22Rv1 (cell line): Measurements from ENCODE around the gene MSRB2.
A peak's percentile ranks its signal among the peaks of the same experiment; 100 is the strongest.

Source experiments
- H3K27ac ChIP-seq: fragments of 450-650 bp; 2 replicates; pipeline ENCODE4 v1.5.1; 2017
- ZFX ChIP-seq: fragments of 450-650 bp; IDR thresholded peaks from 2 replicates; pipeline ENCODE4 v1.6.1; 2017; ENCODE audit warnings: antibody characterized with exemption, borderline replicate concordance
- TF ChIP-seq, protein P1 (sequence below): fragments of 450-650 bp; IDR thresholded peaks from 2 replicates; pipeline ENCODE4 v1.5.1; 2017; ENCODE audit warnings: mild to moderate bottlenecking

Gene MSRB2

DNA sequence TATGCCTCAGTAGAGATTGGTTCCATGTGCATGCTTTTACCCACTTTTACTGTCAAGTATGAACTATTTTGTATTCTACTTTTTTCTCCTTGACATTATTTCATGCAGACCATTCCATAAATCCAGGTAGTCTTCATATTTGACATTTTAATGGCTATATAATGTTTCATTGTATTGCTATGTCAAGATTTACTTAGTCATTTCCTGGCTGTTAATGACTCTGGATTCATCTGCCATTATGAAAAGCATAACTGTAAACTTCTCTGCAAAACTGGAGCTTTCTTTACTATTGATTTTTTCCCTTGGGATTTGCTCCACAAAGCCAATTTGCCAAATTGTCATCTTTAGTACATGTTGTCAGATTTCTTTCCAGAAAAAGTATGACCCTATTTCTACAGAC is 6.8 kb upstream of the MSRB2 start:
- TF ChIP-seq ZFX: no peak
- TF ChIP-seq, protein P1, sequence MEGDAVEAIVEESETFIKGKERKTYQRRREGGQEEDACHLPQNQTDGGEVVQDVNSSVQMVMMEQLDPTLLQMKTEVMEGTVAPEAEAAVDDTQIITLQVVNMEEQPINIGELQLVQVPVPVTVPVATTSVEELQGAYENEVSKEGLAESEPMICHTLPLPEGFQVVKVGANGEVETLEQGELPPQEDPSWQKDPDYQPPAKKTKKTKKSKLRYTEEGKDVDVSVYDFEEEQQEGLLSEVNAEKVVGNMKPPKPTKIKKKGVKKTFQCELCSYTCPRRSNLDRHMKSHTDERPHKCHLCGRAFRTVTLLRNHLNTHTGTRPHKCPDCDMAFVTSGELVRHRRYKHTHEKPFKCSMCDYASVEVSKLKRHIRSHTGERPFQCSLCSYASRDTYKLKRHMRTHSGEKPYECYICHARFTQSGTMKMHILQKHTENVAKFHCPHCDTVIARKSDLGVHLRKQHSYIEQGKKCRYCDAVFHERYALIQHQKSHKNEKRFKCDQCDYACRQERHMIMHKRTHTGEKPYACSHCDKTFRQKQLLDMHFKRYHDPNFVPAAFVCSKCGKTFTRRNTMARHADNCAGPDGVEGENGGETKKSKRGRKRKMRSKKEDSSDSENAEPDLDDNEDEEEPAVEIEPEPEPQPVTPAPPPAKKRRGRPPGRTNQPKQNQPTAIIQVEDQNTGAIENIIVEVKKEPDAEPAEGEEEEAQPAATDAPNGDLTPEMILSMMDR: no peak
- no peak overlapping the region for H3K27ac ChIP-seq

DNA sequence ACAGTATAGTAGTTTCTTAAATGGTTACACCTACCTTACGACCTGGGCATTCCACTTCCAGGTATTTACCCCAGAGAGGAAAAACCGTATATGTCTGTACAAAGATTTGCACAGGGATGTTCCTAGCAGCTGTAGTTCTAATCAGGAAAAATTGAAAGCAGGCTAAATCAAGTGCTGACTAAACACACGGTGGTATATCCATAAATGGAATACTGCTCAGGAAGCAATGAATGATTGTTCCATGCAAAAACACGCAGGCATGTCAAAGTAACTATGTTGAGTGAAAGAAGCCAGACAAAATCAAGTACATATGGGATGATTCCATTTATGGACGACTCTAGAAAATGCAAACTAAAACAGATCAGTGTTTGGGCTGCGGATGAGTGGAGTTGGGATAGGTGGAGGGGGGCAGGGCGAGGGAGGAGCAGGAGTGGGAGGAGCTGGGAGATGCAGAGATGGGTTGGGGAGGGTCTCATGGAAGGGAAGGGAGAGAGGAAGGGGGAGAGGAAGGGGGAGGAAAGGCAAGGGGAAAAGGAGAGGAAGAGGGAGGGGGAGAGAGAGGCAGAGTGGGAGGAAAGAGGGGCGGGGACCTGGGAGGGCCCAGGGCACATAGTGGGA is 484 bp upstream of the MSRB2 start:
- TF ChIP-seq, protein P1: no peak
- TF ChIP-seq ZFX: no peak
- H3K27ac ChIP-seq: peak overlapping the region; percentile 76

DNA sequence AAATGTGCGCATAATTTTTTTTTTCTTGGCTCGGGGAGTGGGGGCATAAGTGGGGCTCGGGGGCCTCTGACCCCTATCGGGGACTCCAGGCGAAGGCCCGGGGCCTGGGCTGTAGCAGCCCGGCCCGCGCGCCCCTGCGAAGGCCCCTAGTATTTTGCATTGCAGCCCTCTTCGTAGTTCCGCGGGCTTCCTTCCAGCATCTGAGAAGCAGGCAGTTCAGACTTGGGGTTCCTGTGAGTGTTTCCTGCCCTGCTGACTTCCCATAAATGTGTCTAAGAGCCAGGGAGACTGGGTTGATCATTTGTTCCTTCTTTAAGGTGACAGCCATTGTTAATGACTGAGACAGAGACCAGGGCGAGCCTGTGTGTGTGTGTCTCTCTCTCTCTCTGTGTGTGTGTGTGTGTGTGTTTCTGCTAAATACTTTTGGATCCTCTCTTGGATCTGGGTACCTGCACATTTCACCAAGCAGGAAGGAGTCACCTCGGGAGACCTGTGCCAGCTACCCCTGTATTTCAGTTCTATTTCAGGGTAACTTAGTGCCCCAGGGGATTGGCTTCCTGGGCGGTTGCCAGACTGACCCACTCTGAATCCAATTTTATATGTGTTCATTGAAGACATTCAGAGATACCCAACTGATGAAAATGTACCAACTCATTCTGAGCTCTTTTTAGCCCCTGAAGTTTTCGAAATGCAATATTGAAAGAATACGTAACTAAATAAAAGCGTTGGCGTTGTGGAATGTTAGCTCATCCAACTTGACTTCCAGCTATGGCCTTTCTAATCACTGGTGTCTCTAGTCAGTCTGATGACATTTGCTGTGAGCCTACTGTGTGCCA is 805 bp downstream of the MSRB2 start:
- H3K27ac ChIP-seq: peak overlapping the region; percentile 76
- TF ChIP-seq ZFX: no peak
- TF ChIP-seq, protein P1: no peak

DNA sequence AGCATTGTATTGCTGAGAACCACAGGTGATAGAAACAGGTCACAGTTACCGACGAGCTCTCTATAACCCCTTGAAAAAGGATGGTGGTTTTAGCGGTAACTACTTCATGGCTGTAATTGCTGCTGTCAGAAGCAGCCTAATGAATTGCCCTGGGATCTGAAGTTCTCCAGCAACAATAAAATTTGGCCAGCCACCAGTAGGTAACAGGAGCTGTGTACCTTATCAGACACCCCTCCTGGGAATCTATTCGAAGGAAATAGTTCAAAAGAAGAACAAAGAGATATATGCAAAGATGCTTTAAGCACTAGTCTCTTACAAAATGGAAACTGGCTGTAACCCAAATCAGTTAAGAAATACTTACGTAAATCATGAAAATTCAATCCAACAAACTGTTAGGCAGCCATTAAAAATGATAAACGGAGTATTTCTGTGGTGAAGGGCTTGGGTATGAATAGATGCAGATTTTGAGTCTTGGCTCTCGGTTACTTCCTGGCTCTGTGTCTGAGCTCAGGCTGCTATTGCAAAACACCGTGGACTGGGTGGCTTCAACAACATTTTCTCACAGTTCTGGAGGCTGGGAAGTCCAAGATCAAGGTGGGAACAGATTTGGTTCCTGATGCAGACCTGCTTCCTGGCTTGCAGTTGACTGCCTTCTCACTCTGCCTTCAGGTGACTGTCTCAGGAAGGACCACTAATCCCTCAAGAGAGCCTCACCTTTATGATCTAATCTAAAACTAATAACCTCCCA is 1.6 kb downstream of the MSRB2 start:
- H3K27ac ChIP-seq: no peak overlapping the region
- TF ChIP-seq, protein P1: no peak
- TF ChIP-seq ZFX: no peak

DNA sequence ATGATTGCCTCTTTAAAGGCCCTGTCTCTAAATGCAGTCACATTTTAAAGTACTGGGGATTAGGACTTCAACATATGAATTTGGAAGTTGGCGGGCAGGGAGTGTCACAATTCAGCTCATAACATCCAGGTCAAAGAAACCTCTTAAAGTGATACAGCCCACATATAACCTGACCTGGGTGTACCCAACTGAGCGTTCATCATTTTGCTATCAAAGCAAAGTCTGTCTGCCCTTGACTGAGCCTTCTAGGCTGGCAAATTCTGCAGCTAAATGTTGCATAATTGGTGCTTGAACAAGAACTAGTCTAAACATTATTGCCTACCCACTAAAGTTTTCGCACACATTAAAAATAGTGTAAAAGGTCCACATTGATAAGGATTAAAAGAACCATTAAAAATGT is 3.7 kb downstream of the MSRB2 start:
- H3K27ac ChIP-seq: no peak overlapping the region
- TF ChIP-seq ZFX: no peak

DNA sequence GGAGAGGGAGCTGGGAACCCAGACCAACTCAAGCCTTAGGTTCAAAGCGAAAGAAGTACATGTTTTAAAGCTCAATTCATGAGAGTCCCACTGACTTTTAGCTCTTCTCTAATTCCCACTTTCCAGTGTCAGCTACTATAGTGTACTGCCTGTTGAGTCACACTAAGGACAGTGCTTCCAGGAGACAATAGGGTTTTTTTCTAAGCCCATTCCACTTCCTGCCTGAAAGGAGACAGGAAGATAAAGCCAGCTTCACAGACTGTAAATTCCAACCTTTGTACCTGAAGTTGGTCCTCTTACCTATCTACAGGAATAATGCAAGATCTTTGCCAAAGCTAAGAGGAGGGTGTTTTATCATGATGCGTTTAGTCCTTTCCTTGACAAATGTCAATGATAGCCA is 4.4 kb downstream of the MSRB2 start:
- no peak overlapping the region for H3K27ac ChIP-seq
- TF ChIP-seq, protein P1: no peak
- TF ChIP-seq ZFX: no peak

DNA sequence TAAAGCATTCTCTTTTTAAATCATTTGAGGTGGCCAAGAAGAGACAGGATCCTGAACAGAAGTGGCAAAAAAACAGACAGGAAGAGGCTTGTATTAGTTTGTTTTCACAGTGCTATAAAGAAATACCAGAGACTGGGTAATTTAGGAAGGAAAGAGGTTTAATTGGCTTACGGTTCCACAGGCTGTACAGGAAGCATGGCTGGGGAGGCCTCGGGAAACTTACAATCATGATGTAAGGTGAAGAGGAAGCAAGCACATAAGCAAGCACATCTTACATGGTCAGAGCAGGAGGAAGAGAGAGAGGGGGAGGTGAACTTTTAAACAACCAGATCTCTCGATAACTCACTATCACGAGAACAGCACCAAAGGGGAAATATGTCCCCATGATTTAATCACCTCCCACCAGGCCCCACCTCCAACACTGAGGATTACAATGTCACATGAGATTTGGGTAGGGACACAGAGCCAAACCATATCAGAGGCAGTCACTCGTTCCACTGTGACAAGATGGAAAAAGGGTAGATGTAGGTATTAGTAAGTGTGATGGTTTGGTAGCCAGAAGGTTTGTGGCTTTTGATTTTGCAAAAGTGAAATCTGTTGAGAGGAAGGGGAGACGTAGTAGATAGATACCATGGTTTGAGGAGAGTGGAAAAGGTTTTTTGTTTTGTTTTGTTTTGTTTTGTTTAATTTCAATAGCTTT is 5.1 kb downstream of the MSRB2 start:
- TF ChIP-seq, protein P1: no peak
- TF ChIP-seq ZFX: no peak
- H3K27ac ChIP-seq: no peak overlapping the region
